ENCODE results near the gene CEL.

The CEL gene

DNA sequence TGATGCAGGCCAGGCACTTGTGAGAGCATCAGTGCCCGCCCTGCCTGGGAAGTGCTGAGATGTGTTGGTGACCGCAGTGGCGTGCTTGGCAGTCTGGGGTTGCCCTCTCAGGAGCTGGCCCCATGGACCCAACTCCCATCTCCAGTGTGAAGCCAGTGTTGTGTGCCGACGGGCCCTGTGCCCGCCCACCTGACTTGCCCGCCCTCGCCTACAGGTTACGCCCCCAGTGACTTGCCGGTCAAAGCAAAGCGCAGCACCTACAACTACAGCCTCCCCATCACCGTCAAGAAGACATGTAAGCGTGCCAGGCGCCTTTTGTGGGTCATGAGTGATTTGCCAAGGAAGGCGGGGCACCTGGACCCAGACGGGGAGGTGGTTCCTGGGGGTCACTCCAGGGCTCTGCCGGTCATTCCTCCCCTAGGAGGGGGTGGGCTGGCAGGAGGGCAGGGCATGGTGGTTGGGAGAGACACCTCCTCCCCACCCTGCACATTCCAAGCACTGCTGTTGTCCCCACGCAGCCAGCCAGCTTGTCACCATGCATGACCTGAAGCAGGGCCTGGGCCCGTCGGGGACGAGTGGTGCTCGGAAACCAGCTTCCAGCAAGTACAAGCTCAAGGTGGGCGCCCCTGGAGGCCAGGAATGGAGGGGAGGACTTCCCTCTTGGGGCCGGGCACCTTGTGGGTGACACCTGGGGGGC is 7.4 kb upstream of the CEL start:
- Mint-ChIP-seq H3K4me3 (no peak overlapping the region), H3K27me3 (ENCODE audit: low read depth) (no peaks in the 10 kb centered on the region)

DNA sequence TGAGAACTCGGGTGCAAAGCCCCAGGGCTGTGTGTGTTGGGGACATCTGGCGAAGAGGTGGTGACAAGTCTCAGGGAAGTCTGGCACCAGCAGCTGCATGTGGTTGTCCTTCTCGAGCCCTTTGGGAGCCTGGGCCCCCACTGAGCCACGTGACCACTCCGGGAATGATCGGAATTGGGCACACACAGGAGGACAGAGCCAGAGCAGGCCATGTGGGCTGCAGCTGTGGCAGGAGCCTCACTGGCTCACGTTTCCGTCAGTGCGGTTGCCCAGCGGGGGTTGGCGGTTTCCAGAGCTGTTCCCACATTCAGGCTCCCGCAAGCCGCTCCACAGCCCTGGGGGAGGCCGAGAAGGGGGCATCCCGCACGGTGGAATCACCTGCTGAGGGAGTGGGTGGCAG is 6.8 kb upstream of the CEL start:
- H3K36me3 Mint-ChIP-seq (ENCODE audit: low read depth): peaks cover 51% of the 10 kb centered on the region
- no peaks in the 10 kb centered on the region for H3K27me3 Mint-ChIP-seq (ENCODE audit: low read depth)
- H3K4me1 Mint-ChIP-seq: peaks cover 26% of the 10 kb centered on the region
- H3K27ac Mint-ChIP-seq: peak overlapping the region in 2 of 3 experiments; percentile 19 to 43
- TF ChIP-seq, protein P1, sequence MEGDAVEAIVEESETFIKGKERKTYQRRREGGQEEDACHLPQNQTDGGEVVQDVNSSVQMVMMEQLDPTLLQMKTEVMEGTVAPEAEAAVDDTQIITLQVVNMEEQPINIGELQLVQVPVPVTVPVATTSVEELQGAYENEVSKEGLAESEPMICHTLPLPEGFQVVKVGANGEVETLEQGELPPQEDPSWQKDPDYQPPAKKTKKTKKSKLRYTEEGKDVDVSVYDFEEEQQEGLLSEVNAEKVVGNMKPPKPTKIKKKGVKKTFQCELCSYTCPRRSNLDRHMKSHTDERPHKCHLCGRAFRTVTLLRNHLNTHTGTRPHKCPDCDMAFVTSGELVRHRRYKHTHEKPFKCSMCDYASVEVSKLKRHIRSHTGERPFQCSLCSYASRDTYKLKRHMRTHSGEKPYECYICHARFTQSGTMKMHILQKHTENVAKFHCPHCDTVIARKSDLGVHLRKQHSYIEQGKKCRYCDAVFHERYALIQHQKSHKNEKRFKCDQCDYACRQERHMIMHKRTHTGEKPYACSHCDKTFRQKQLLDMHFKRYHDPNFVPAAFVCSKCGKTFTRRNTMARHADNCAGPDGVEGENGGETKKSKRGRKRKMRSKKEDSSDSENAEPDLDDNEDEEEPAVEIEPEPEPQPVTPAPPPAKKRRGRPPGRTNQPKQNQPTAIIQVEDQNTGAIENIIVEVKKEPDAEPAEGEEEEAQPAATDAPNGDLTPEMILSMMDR (IDR thresholded peaks at IDR 0.05; ENCODE audit: unreplicated experiment in 3 of 3): no peak
- H3K4me3 Mint-ChIP-seq: no peak overlapping the region
- no peaks in the 10 kb centered on the region for H3K9me3 Mint-ChIP-seq

More for the DNA sequence above, 7.4 kb upstream of the CEL start:
- H3K4me1 Mint-ChIP-seq: peaks cover 29% of the 10 kb centered on the region
- no peaks in the 10 kb centered on the region for H3K9me3 Mint-ChIP-seq
- TF ChIP-seq, protein P1 (IDR thresholded peaks at IDR 0.05; ENCODE audit: unreplicated experiment in 3 of 3): no peak
- no peak overlapping the region for H3K27ac Mint-ChIP-seq
- peaks cover 57% of the 10 kb centered on the region for H3K36me3 Mint-ChIP-seq (ENCODE audit: low read depth)

DNA sequence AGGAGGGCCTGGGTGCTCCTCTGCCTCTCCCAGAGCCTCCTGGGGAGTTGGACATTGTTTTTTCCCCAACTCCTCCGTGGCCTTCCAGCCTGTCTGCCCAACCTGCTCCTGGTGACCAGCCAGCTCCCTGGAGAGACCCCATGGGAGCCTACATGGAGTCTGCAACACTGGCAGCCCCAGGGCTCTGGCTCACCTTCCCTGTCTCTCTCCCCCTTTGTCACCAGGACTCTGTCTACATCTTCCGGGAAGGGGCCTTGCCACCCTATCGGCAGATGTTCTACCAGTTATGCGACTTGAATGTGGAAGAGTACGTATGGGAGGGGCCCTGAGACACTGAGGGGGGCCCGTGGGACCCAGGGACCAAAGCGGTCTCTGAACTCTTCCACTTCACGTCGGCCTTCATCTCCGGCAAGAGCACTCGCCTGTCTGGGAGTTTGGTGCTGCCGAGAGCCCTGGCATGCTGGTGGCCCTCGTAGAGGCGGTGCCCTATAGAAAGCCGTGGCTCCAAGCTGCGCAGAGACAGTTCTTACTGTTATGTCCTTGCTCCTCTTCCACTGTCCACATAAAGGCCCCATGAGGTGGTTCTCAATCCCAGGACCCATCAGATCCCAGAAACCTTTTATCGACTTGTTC is 5.9 kb upstream of the CEL start:
- Mint-ChIP-seq H3K27me3 (ENCODE audit: low read depth) (no peaks in the 10 kb centered on the region), H3K4me1 (peaks cover 20% of the 10 kb centered on the region), H3K36me3 (ENCODE audit: low read depth) (peaks cover 46% of the 10 kb centered on the region), H3K4me3 (no peak overlapping the region), H3K9me3 (no peaks in the 10 kb centered on the region), H3K27ac (no peak overlapping the region)
- TF ChIP-seq, protein P1 (IDR thresholded peaks at IDR 0.05; ENCODE audit: unreplicated experiment in 3 of 3): no peak

DNA sequence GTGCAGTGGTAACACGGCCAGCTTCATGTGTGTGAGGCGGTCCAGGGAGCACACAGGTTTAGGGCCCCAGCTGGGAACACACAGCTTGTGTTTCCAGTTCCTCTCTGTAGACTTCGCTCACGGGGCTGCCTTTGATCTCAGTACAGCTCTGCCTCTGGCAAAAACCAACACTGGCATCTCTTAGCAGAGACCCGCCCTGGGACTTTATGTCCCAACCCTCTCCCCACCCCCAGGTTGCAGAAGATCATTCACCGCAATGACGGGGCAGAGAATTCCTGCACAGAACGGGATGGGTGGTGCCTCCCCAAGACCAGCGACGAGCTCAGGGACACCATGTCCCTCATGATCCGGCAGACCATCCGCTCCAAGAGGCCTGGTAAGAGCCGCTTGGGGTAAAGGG is 5.2 kb upstream of the CEL start:
- Mint-ChIP-seq H3K36me3 (ENCODE audit: low read depth) (peaks cover 44% of the 10 kb centered on the region), H3K27me3 (ENCODE audit: low read depth) (no peaks in the 10 kb centered on the region), H3K9me3 (no peaks in the 10 kb centered on the region), H3K4me1 (peaks cover 18% of the 10 kb centered on the region), H3K27ac (no peak overlapping the region), H3K4me3 (no peak overlapping the region)
- TF ChIP-seq, protein P1 (IDR thresholded peaks at IDR 0.05; ENCODE audit: unreplicated experiment in 3 of 3): no peak

DNA sequence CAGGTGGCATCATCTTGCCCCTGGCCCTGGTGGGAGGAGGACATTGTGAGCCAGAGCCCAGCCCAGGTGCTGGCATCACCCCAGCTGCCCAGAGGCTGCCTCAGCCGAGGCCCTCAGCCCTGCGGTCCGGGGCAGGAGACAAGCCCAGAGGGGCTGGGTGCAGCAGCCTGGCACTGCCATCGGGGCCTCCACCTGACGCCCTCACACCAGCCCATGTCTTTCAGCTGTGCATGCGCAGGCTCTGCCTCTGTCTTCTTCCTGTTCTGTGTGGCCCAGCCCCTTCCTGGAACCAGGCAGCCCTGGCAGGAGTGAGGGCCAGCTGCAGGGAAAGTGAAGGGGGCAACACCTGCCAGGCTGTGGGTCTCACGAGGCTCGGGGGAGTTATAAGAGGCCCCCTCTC is 4.8 kb upstream of the CEL start:
- Mint-ChIP-seq H3K36me3 (ENCODE audit: low read depth) (peaks cover 44% of the 10 kb centered on the region), H3K27me3 (ENCODE audit: low read depth) (no peaks in the 10 kb centered on the region), H3K4me3 (no peak overlapping the region), H3K9me3 (no peaks in the 10 kb centered on the region), H3K27ac (no peak overlapping the region), H3K4me1 (peaks cover 18% of the 10 kb centered on the region)
- TF ChIP-seq, protein P1 (IDR thresholded peaks at IDR 0.05; ENCODE audit: unreplicated experiment in 3 of 3): no peak

DNA sequence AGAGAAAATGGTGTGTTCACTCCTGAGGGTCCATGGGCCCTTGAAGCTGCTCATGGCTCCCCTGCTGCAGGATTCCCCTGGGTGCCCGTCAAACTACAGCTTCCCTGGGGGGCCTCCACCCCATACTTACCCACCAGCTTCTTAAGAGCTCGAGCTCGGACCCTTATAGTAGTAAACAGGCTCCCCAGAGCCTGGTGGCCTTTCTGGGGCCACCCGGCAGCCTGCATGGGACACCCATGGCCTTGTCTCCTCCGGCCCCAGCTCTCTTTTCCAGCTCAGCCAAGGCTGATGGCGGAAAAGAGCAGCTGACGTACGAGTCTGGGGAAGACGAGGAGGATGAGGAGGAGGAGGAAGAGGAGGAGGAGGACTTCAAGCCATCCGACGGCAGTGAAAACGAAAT is 4.2 kb upstream of the CEL start:
- no peak overlapping the region for H3K27ac Mint-ChIP-seq
- TF ChIP-seq, protein P1 (IDR thresholded peaks at IDR 0.05; ENCODE audit: unreplicated experiment in 3 of 3): no peak
- H3K4me3 Mint-ChIP-seq: no peak overlapping the region
- no peaks in the 10 kb centered on the region for H3K9me3 Mint-ChIP-seq
- peaks cover 18% of the 10 kb centered on the region for H3K4me1 Mint-ChIP-seq
- peaks cover 40% of the 10 kb centered on the region for H3K36me3 Mint-ChIP-seq (ENCODE audit: low read depth)
- no peaks in the 10 kb centered on the region for H3K27me3 Mint-ChIP-seq (ENCODE audit: low read depth)
